Neural cell (in vitro differentiated cells): ENCODE results near the gene CTSO. TPM values are rescaled to one million over a fixed set of nuclear protein-coding genes. Genes with fewer than 3 reads are reported as not detected.

Experiments used
- H2AFZ ChIP-seq: fragments of 200-600, 300-800 bp; sonication (generic), shearing (Covaris generic); 2 replicates; pipeline ENCODE4 v1.6.0; 2014; ENCODE audit warnings: low read depth, mild to moderate bottlenecking, antibody characterized with exemption, low read length, moderate library complexity
- H3F3A ChIP-seq: fragments of 200-600 bp; shearing (Covaris generic); 2 replicates; pipeline ENCODE4 v1.6.1; 2016; ENCODE audit warnings: mild to moderate bottlenecking, moderate library complexity, mixed read lengths, antibody characterized with exemption, low read length; ENCODE audit not compliant: insufficient read depth, poor library complexity, severe bottlenecking
- H3K27ac ChIP-seq: fragments of 200-600, 300-800 bp; sonication (generic), shearing (Covaris generic); 2 replicates; pipeline ENCODE4 v1.5.1; 2014; ENCODE audit warnings: mild to moderate bottlenecking, low read length, moderate library complexity
- H3K27me3 ChIP-seq: fragments of 300-800, 200-600 bp; sonication (generic), shearing (Covaris generic); 2 replicates; pipeline ENCODE4 v1.6.0; 2014; ENCODE audit warnings: mild to moderate bottlenecking, low read depth, low read length, moderate library complexity; ENCODE audit not compliant: insufficient read depth
- H3K36me3 ChIP-seq: fragments of 300-800, 200-600 bp; sonication (generic), shearing (Covaris generic); 2 replicates; pipeline ENCODE4 v1.5.1; 2014; ENCODE audit warnings: mild to moderate bottlenecking, antibody characterized with exemption, low read length, moderate library complexity; ENCODE audit not compliant: insufficient read depth
- H3K4me2 ChIP-seq: fragments of 300-800, 200-600 bp; sonication (generic), shearing (Covaris generic); 2 replicates; pipeline ENCODE4 v1.6.0; 2014; ENCODE audit warnings: mild to moderate bottlenecking, low read length
- H3K4me3 ChIP-seq: fragments of 300-800, 200-600 bp; sonication (generic), shearing (Covaris generic); 2 replicates; pipeline ENCODE4 v1.5.1; 2014; ENCODE audit warnings: mild to moderate bottlenecking, low read length, moderate library complexity
- H3K79me2 ChIP-seq: fragments of 200-600 bp; shearing (Covaris generic); replicated peaks from 2 replicates; pipeline ENCODE4 v1.6.0; 2014; ENCODE audit warnings: mild to moderate bottlenecking, low read length, moderate library complexity; ENCODE audit not compliant: insufficient read depth
- H3K9ac ChIP-seq: fragments of 300-800, 200-600 bp; sonication (generic), shearing (Covaris generic); 2 replicates; pipeline ENCODE4 v1.6.1; 2016; ENCODE audit warnings: mild to moderate bottlenecking, low read length, mixed read lengths
- H3K9me2 ChIP-seq: fragments of 200-600 bp; shearing (Covaris generic); 2 replicates; pipeline ENCODE4 v1.6.1; 2016; ENCODE audit warnings: mild to moderate bottlenecking, low read length, mixed read lengths; ENCODE audit not compliant: insufficient read depth
- H3K9me3 ChIP-seq: fragments of 200-600, 300-800 bp; sonication (generic), shearing (Covaris generic); 2 replicates; pipeline ENCODE4 v1.6.1; 2016; ENCODE audit warnings: mild to moderate bottlenecking, mixed run types, low read length, moderate library complexity, mixed read lengths
- H4K20me1 ChIP-seq: fragments of 200-600 bp; shearing (Covaris generic); 2 replicates; pipeline ENCODE4 v1.6.1; 2016; ENCODE audit warnings: mild to moderate bottlenecking, mixed run types; ENCODE audit not compliant: insufficient read depth
- EP300 ChIP-seq: fragments of 450-650 bp; conservative IDR thresholded peaks from 2 replicates; pipeline ENCODE4 v1.6.1; 2014; ENCODE audit warnings: antibody characterized with exemption, mild to moderate bottlenecking, moderate library complexity; ENCODE audit not compliant: poor library complexity, severe bottlenecking
- EZH2 ChIP-seq: fragments of 200-600, 300-800 bp; shearing (Covaris generic), sonication (generic); IDR thresholded peaks from 2 replicates; pipeline ENCODE4 v1.6.1; 2014; ENCODE audit warnings: antibody characterized with exemption, low read length, borderline replicate concordance, mild to moderate bottlenecking; ENCODE audit not compliant: insufficient read depth, poor library complexity, severe bottlenecking
- MXI1 ChIP-seq: fragments of 450-650 bp; conservative IDR thresholded peaks from 2 replicates; pipeline ENCODE4 v1.6.1; 2014; ENCODE audit warnings: antibody characterized with exemption, mild to moderate bottlenecking; ENCODE audit not compliant: poor library complexity, severe bottlenecking
- POLR2AphosphoS5 ChIP-seq: IDR thresholded peaks from 2 replicates; pipeline ENCODE4 v1.6.1; 2012
- RAD21 ChIP-seq: fragments of 450-650 bp; conservative IDR thresholded peaks from 2 replicates; pipeline ENCODE4 v1.6.1; 2014; ENCODE audit warnings: antibody characterized with exemption, mild to moderate bottlenecking, moderate library complexity
- SMC3 ChIP-seq: fragments of 450-650 bp; conservative IDR thresholded peaks from 2 replicates; pipeline ENCODE4 v1.6.1; 2014; ENCODE audit warnings: antibody characterized with exemption, mild to moderate bottlenecking, moderate library complexity; ENCODE audit not compliant: poor library complexity
- TAF1 ChIP-seq: IDR thresholded peaks from 2 replicates; pipeline ENCODE4 v1.6.1; 2012; ENCODE audit warnings: low read depth
- polyA plus RNA-seq: library from polyadenylated mRNA; depleted of rRNA; stranded (reverse); fragments of >200 nt; gene quantifications from 2 replicates; pipeline ENCODE4 v1.2.3, GENCODE V29; 2014
- TF ChIP-seq, protein P1 (sequence below): fragments of 450-650 bp; IDR thresholded peaks from 2 replicates; pipeline ENCODE4 v1.5.1; 2014; ENCODE audit warnings: antibody characterized with exemption, mild to moderate bottlenecking, moderate library complexity; ENCODE audit not compliant: poor library complexity, severe bottlenecking
- TF ChIP-seq, protein P2 (sequence below): IDR thresholded peaks from 2 replicates; pipeline ENCODE4 v1.6.1; 2012; ENCODE audit warnings: borderline replicate concordance

Gene CTSO
- polyA plus RNA-seq, 1 donor from 2014 or later: 0.16 TPM

DNA sequence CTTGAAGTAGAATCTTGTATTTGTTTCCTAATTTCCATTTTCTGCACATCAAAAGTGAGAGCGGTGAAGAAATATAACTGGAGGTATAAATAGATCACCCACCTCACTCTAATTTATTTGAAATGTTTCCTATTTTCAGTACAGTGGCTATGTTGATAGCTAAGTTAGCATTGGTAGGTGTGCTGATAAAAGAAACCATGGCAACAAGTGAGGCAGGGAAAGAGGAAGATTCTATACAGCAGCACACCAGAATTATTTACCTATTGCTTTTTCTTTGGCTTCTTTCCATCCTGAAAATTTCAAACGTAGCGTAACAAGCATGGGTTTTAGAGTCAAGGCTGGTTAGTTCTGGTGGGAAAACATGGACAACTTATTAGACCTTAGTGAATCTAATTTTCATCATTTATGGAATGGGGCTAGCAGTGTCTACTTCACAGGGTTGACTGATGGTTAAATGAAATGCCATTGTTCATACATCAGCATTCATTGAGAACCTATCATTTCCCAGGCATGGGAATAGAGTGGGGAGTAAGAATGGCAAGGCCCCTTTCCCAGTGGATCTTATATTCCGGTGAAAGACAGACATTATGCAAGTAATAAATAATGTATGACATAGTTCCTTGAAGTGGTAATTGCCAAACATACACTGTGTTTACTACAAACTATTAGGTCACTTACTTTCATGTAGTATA, 30.6 kb upstream of the CTSO start:
- peak; percentile 79 for TF ChIP-seq POLR2AphosphoS5
- TF ChIP-seq EZH2: no peak
- peak; percentile 87 for TF ChIP-seq EP300
- no peak for TF ChIP-seq TAF1
- TF ChIP-seq, protein P1, sequence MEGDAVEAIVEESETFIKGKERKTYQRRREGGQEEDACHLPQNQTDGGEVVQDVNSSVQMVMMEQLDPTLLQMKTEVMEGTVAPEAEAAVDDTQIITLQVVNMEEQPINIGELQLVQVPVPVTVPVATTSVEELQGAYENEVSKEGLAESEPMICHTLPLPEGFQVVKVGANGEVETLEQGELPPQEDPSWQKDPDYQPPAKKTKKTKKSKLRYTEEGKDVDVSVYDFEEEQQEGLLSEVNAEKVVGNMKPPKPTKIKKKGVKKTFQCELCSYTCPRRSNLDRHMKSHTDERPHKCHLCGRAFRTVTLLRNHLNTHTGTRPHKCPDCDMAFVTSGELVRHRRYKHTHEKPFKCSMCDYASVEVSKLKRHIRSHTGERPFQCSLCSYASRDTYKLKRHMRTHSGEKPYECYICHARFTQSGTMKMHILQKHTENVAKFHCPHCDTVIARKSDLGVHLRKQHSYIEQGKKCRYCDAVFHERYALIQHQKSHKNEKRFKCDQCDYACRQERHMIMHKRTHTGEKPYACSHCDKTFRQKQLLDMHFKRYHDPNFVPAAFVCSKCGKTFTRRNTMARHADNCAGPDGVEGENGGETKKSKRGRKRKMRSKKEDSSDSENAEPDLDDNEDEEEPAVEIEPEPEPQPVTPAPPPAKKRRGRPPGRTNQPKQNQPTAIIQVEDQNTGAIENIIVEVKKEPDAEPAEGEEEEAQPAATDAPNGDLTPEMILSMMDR: no peak
- TF ChIP-seq, protein P2, sequence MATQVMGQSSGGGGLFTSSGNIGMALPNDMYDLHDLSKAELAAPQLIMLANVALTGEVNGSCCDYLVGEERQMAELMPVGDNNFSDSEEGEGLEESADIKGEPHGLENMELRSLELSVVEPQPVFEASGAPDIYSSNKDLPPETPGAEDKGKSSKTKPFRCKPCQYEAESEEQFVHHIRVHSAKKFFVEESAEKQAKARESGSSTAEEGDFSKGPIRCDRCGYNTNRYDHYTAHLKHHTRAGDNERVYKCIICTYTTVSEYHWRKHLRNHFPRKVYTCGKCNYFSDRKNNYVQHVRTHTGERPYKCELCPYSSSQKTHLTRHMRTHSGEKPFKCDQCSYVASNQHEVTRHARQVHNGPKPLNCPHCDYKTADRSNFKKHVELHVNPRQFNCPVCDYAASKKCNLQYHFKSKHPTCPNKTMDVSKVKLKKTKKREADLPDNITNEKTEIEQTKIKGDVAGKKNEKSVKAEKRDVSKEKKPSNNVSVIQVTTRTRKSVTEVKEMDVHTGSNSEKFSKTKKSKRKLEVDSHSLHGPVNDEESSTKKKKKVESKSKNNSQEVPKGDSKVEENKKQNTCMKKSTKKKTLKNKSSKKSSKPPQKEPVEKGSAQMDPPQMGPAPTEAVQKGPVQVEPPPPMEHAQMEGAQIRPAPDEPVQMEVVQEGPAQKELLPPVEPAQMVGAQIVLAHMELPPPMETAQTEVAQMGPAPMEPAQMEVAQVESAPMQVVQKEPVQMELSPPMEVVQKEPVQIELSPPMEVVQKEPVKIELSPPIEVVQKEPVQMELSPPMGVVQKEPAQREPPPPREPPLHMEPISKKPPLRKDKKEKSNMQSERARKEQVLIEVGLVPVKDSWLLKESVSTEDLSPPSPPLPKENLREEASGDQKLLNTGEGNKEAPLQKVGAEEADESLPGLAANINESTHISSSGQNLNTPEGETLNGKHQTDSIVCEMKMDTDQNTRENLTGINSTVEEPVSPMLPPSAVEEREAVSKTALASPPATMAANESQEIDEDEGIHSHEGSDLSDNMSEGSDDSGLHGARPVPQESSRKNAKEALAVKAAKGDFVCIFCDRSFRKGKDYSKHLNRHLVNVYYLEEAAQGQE: peak; percentile 98
- TF ChIP-seq SMC3: peak; percentile 27
- TF ChIP-seq RAD21: no peak
- TF ChIP-seq MXI1: peak; percentile 19
- Histone ChIP-seq H2AFZ (no peak overlapping the region), H3F3A (peaks cover 6% of the 10 kb centered on the region), H3K27ac (peak overlapping the region; percentile 84), H3K9me3 (no peaks in the 10 kb centered on the region), H3K4me3 (peak overlapping the region; percentile 42), H3K27me3 (no peaks in the 10 kb centered on the region), H4K20me1 (no peaks in the 10 kb centered on the region), H3K4me2 (peak overlapping the region; percentile 43), H3K79me2 (no peaks in the 10 kb centered on the region), H3K9me2 (no peaks in the 10 kb centered on the region), H3K36me3 (no peaks in the 10 kb centered on the region), H3K9ac (peak overlapping the region; percentile 29)

DNA sequence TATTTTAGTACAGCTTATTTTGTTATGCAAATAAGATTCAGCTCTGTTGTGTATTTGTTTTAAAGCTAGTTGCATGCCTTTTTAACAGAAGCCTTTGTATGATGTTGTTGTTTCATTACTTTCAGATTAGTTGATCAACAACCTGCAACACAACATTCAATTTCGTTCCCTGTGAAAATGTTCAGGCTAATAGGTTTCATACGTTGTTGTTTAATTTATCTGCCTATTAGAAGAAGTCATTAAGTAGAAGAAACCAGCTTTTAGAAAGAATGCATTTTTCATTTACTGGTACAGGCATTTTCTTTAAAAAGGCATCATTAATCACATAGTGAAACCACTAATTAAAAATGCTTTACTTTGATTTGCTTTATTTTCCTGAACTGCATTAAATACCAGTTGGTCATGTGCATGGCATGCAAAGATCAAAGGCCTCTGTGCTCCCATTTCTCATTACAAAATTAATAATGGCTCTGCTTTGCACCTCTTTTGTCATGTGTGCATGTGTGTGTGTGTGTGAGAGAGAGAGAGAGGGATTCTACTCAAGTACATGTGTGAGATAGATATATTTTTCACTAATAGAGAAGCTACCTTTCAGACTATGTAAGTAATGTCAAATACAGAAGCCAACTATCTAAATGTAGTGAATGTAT, 29.2 kb upstream of the CTSO start:
- Histone ChIP-seq H3K4me3 (no peak overlapping the region), H3K9ac (no peak overlapping the region), H3K27ac (peak overlapping the region; percentile 84), H3K9me3 (no peaks in the 10 kb centered on the region), H3K27me3 (no peaks in the 10 kb centered on the region), H3K79me2 (no peaks in the 10 kb centered on the region), H4K20me1 (no peaks in the 10 kb centered on the region), H3K36me3 (no peaks in the 10 kb centered on the region), H3F3A (peaks cover 6% of the 10 kb centered on the region), H2AFZ (no peak overlapping the region), H3K9me2 (no peaks in the 10 kb centered on the region), H3K4me2 (no peak overlapping the region)
- TF ChIP-seq EZH2: no peak
